ENCODE measurements around the gene LRSAM1.

Gene LRSAM1

DNA sequence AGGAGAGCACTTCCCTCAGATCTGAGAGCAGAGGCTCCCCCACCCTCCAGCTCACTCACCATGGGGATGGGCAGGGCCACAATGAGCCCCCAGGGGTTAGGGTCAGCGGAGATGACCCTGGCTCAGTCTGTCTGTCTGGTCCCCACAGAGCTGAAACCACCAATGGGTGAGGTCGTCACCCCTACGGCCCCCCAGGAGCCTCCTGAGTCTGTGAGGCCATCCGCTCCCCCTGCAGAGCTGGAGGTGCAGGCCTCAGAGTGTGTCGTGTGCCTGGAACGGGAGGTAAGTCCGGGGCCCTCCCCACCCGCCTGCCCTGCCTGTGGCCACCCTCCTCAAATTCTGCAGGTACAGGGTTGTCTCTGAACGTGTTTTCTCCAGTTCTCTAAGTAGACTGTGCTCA is 49.6 kb downstream of the LRSAM1 start:
- DNase-seq, result no peak

DNA sequence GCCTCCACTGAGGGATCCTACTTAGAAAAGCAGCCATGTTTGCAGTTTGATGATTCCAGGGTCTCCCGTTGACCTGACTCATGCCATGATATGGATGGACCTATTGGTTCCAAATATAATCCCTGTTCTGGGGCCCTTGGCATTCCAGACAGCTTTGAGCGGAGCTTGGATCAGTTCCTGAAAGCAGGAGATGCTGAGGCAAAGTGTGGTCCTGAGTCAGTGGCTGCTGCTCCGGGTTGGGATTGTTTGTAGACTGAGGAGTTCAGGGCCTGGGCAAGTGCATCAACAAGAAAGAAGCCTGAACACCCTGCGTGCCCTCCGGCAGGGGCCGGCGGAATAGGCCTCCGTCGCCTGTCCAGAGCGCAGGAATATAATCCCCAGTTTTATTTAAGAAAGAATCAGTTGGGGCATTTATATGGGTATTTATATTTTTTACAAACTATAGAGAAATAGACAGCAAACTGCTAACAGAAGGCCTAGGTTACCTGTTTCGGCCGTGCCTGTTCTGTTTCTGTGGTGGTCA is 50.6 kb downstream of the LRSAM1 start:
- no peak for DNase-seq

DNA sequence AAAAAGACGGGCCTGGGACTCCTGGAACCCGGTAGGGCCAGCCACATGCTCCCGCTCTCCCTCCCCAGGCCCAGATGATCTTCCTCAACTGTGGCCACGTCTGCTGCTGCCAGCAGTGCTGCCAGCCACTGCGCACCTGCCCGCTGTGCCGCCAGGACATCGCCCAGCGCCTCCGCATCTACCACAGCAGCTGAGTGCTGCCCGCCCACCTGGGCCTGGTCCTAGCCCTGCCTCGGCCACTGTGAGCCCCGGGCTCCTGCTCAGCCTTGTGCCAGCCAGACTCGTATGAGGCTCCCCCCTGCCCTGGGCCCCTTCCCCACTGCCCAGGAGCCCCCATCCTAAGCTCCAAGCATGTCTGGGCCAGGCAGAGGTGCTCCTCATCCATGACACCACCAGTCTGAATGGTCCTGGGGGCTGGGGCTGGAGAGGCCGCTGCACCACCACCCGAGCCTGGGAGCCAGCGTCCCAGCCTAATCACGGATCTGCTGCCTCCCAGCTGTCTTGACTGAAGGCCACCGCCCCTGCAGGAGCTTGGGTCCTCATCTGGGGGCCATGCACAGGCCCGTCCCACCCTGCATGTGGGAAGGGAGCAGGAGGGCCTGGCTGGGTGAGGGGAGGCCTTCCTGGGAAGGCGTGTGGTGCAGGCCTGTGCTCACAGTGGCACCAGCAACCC is 51.5 kb downstream of the LRSAM1 start:
- DNase-seq, result no peak

DNA sequence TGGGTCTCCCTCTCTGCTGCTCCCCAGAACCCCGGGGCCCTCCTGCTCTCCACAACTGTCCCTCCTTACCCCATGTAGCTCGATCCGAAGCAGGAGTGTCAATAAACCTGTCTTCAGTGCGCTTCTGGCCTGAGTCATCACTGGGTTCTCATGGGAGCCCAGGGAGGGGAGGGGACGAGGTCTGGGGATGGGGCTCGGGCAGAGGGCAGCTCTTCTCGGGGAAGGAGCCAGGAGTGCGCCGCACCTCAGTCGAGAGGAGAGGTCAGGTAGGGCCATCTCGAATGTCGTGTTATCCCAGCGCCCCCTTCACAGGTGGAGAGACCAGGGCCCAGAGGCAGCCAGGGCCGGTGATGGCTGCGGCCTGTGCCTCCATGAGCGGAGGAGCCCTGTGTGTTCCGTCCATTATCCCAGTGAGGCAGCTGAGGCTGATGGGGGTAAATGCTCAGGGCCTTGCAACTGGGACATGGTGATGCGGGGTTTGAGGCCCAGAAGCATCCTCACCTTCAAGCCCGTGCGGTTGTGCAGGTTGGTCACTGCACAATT is 52.1 kb downstream of the LRSAM1 start:
- no peak for DNase-seq

DNA sequence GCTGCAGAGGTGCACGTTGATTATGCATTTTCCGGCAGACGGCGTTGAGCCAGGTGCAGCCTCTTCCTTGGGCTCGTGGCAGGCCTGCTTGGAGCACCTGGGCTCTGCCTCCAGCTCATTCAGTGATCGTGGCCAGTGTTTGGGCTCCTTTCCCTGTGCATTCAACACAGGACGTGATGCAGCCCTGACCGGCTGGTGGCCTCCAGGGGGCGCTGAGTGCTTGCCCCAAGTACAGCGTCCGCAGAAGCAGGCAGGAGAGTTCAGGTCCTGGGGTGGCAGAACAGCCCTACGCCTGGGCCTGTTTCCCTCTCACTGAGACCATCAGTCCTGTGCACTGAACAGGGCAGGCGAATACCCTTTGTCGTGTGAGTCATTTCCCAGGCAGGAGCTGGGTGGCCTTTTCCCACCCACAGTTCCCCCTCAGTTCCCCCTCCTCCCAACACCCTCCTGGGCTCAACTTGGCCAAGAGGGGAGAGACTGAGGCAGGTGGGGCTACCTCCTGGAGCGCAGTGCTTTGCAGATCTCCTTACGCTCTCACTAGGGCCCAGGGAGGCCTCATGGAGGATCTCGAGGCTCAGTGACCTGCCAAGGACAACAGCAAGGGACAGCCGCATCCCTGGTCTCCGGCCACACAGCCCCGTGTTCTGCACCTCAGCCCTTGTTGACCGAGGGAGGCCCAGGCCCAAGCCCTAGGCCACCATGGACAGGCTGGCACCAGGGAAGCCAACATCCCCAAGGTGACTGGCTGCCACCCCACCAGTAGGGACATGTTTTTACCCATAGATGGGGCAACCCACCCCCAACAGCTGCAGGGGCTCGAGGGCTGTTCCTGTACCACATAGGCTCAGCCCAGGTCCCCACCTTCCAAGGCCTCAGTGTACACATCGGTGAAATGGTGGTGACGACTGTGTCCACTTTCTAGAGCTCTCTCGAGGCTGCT is 52.9 kb downstream of the LRSAM1 start:
- DNase-seq, result peak; percentile 92

DNA sequence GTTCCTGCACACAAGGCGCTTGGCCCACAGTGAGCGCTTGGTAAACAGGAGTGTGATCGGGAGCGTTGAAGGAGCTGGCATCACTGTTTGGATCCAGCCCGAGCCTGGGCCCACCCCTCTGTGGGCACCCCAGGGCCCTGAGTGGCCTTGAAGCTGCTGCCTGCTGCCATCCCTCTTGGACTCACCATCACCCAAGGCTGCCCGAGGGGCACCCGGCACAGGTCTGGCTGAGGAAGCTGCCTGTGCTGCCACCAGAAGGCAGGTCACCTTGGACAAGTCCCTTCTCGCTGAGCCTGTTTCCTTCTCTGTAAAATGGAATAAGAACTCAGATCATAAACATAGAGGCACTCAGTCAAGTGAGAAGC is 53.6 kb downstream of the LRSAM1 start:
- peak; percentile 29 for DNase-seq

DNA sequence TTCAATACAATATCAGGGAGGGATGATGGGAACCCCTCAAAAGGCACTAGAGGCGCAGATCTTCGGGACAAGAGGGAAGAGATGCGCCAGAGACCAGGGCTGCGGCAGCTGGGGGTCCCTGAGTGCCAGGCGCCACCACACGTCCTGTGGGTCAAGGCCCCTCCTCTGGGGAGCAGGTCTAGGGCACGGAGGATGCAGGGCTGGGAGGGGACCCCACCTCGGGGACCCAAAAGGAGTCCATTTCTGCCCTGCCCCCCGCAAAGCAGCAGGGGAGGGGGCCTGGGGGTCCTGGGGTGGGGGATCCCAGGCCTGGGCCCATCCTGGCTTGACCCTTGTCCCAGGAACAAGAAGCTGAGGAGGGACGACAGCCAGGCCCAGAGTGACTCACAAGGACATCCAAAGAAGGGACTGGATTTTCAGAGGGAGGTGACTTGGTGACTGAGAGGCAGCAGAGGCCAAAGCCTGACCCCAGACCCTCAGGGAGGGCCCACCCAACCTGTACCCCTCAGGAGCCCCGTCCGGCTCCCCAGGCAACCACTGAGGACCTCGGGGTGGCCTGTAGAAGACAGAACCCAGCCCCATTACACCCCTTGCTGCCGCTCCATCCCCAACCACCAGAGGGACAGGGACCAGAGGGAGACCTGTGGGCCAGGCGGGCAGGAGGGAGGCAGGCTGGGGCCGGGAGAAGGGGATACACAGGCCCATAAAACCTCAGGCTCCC is 54.2 kb downstream of the LRSAM1 start:
- peak; percentile 65 for DNase-seq

DNA sequence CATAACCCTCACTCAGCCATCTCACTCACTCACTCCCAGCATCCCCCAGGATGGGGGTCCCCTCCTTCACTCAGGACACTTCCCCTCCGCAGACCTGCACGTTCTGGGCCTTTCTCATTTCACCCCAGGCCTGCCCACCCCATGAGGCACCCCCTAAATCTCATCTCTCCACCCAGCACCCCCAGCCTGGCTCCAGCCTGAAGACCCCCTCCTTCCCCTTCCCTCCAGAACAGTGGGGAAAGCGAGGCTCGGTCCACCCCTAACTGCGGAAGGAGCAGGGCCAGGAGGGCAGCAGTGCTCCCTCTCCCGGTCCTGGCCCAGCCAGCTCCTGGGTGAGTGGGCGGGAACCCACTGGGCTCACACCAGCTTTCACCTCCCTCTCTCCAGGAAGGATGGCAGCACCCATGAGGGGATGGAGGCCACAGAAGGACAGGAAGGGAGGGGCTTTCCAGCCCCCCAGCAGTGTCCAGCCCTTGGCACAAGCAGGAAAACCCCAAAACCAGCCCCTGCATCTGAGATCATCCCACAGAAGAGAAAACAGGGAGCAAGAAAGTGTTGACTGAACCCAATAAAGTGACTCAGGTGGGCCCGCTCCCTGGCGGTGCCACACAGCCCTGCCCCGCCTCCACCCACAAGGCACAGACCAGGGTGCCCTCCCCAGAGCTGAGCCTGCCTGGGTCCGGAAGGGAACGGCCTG is 55.0 kb downstream of the LRSAM1 start:
- DNase-seq, result no peak

DNA sequence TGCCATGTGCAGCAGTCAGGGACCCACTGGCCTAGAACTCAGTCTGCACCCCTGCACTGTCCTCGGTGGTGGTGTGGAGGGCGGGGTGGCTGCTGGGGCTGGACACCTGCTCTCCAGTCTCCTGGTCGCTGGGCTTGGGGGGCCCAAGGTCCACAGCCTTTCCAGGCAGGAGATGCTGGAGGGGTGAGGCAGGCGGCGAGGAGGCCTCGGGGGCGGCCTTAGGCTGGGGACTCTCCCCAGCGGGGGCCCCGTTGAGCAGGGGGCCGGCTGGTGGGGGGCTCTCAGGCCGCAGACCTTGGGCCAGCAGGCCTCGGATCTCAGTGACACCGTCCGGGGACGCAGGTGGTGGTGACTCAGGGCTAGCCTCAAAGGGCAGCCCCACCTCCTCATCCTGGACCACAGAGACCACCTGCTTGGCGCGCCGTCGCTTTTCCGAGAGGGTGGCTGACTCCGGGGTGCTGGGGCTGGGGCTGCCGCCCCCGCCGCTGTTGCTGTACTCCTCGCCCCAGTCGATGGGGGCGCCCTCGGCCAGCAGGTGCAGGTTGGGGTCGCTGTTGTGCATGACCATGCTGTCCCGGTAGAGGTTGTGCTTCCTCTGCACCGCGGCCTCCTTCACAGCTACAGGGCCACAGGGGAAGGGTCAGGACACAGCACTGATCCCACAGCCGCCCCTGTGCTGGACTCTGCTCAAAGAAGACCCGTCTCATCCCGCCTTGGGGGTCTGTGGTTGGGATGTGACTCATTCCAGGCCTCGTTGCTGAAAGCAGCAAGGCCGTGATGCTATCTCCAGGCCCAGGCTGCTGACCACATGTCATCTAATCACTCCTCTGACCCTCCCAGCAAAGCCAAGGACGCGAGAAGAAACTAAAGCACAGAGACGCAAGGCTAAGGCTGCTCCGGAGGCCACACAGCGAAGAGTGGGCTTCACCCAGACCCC is 55.8 kb downstream of the LRSAM1 start:
- DNase-seq, result no peak

DNA sequence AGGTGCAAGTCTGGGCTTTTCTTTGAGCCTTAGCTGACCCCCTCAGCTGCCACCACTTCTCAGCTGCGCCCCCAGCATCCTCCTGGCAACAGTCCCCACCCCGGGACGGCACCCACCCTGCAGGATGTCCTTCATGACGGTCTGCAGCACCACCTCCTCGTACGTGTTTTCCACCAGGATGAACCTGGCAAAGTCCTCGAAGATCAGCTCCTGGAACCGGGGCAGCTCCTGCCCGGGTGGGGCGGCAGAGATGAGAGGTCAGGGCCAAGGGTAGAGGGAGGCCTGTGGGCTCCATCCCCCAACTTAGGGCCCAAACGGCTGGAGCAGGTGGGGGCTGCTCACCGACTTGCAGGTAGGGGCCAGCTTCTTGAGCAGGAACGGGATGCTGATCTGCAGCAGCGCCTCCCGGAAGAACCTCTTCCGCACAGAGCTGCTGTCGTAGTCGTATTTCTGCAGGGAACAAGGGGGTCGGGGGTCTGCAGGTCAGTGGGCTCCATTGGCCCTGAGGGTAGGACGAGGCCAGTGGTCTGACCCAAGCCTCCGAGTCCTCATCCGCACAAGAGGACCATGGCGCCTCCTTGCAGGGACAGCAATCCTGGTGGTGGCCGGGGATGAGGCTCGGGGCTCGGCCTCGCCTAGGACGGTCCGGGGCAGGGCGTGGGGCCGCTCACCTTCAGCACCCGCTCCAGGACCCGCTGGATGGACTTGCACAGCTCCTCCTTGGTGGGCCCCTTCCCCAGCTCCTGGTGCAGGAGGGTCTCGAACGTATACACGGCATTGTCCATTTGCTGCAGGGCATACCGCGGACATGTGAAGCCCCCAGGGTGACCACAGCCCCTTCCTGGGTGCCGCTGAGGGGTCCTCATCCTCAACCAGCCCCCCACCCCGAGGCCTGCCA is 56.7 kb downstream of the LRSAM1 start:
- DNase-seq, result no peak

DNA sequence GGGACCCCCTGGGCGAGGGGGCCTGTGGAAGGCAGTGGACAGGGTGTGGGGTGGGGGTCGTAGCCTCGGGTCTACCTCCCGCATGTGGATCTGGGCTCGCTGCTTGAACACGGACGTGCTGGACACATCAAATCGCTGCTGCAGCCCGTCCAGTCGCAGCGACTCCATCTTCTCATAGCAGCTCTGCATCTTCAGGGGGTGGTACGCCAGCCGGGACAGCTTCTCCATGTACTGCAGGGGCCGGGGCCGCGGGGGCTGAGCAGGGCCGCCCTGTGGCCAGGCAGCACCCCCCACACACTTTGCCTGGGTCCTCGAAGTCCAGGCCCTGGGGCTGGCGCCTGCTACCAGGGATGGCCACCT is 57.6 kb downstream of the LRSAM1 start:
- no peak for DNase-seq

DNA sequence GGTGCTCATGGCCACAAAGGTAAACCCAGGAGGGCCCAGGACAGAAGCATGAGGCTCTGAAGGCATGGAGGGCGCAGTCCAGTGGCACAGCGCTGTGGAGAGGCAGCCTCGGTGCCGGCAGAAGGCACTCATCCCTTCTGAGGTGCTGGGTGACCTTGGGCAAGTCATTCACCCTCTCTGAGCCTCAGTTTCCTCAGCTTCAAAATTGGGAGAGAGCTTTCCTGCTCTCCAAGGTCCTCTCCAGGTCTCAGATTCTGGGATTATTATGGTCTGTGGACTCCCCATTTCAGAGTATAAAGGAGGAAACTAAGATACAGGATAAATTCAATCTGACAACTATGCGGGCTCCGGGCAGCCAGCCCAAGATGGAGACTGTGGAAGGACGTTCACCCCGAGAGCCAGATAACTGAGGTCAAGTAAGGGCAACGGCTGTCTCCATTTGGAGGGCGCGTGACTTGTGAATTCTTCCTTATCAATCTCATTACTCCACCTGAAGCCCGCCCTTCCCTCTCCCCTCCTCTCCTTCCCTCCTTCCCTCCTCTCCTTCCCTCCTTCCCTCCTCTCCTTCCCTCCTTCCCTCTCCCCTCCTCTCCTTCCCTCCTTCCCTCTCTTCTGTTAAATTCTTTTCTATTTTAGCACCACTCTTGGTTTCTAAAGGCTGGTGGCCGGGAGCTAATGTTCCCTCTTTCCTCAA is 58.1 kb downstream of the LRSAM1 start:
- no peak for DNase-seq

DNA sequence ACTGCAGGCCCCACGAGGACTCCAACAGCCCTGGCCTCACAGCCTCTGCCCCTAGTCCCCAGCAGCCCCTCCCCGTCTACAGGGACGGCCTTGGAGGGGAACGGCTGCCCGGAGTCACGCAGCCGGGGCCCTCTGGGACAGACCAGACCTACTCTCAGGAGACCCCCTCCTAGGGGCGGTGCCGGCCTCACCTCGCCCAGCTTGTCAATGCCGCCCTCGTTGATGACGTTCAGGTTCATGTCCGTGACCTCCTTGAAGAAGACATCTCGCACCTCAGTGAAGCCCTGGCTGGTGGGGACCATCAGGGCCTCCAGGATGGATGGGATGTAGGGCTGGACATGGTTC is 58.6 kb downstream of the LRSAM1 start:
- no peak for DNase-seq

DNA sequence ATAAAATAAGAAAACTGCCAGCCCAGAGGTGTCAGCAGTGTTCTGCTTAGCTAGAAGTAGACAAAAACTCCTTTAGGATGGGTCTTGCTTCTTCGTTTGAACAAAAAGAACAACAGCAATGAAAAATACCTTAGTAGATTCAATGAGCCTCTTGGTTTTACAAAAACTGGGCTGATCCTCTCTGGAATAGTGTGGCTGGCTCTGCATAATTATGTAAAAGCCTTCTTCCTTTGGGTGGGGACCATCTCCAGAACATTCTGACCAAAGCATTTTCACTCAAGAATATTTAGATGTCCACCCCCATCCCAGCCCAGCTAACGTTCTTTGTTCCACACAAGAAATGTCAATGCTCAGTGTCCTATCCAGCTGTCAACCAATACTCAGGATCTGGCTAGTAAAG is 63.2 kb downstream of the LRSAM1 start:
- DNase-seq, result no peak

DNA sequence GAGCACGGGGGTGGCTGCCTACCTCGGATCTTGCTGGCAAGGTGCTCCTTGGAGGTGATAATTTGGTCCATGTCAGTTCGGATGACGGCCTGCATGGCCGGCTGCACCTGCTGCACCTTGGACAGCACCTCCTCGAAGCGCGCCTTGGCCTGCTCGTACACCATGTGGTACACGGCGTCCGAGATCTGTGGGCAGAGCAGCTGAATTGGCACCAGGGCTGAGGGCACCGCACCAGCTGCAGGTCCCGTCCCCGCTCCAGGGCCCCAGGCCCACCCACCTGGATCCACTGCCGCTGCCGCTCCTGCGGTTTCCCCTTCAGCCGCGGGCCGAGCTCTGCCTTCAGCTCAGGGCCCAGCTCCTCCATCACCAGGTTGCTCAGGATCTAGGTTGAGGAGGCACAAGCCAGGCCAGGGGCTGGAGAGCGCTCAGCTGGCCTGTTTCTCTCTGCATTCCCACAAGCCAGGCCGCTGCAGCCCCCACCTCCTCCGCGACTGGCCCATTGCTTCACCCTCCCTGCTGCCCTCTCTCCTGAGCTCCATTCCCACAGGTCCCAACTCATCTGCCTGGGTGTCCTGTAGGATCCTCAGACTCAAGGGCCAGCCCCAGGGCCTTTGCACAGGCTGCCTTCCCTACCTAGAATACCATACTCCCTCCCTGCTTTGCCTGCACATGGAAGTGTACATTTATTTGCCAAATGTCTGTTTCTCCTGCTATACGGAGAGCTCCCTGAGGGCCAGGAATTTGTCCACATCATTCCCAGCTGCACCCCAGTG is 65.7 kb downstream of the LRSAM1 start:
- no peak for DNase-seq

DNA sequence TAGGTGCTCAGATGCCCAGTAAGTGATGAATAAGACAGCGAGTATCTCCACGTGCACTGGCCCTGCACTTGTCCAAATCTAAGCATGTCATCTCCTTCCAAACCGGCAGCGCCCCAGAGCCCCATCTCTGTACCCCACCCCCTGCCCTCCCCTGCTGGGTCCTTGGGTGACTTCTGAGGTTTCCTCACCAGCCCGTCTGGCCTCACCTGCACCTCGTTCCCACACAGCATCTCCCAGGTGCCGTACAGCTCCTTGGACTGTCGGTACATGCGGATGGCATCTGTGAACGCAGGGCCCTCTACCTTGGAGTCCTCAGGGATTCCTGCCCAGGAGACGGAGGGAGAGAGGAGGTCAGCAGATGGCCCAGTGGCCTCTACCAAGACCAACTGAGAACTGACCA is 66.3 kb downstream of the LRSAM1 start:
- no peak for DNase-seq

DNA sequence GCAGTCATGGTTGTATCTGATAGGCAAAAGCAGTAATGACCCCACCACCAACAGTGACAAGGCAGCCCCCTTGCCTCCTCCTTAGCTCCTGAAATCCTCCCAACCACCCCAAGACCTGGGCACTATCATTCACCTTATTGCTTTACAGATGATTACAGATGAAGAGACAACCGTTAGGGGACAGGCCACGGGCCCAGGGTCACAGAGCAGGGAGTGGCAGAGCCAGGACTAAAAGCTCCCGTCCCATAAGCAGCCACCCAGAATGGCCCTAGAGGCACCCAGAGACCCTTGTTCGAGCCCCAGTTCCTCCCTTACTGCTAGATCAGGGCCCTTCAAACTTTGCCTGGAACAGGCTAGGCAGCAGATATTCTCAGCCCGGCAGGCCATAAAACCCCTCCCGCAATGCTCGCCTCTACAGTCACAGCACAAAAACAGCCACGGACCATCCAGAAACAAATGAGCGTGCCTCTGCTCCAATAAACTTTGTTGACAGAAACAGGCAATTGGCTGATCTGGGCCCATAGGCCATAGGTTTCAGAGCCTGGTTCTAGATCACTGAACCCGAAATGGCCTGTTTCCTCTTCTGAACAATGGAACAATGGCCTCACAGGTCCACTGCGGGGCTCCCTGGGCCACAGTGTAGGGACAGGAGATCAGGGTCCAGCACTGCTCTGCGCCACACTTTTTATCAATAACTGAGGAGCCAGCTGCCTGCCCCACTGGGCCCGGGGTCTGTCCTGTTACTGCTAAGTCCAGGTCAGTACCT is 67.0 kb downstream of the LRSAM1 start:
- no peak for DNase-seq
